Activated CD8-positive, alpha-beta T cell treated with anti-CD3 and anti-CD28 coated beads for 36 hours (primary cell): Measurements from ENCODE around the gene SEPSECS. TPM values are rescaled to one million over a fixed set of nuclear protein-coding genes. Genes with fewer than 3 reads are reported as not detected.

Experiments used
- ATAC-seq: fragments of 200-7000 bp; cut with Tn5 transposase; one replicate; pipeline ENCODE4 v1.10.0; 2021; ENCODE audit warnings: mild to moderate bottlenecking, moderate library complexity
- CTCF ChIA-PET: fragments of 350-600 bp; sonication (Branson Sonifier 250); formaldehyde crosslinking; loops from one replicate; lab custom pipeline; 2021; ENCODE audit warnings: antibody characterized with exemption; lab: Charles Lee
- POLR2A ChIA-PET: fragments of 350-600 bp; sonication (Branson Sonifier 250); formaldehyde crosslinking; loops from one replicate; lab custom pipeline; 2021; ENCODE audit warnings: antibody characterized with exemption; lab: Charles Lee
- DNase-seq: peaks from one replicate; pipeline ENCODE4 v3.0.0-alpha.2; 2020
- H3K27ac Mint-ChIP-seq: one replicate; pipeline ENCODE4 v1.8.0; 2021; ENCODE audit warnings: mild to moderate bottlenecking, mixed read lengths
- H3K27me3 Mint-ChIP-seq: one replicate; pipeline ENCODE4 v1.8.0; 2021; ENCODE audit warnings: mixed read lengths
- H3K36me3 Mint-ChIP-seq: one replicate; pipeline ENCODE4 v1.8.0; 2021; ENCODE audit warnings: low read depth, mixed read lengths
- H3K4me1 Mint-ChIP-seq: one replicate; pipeline ENCODE4 v1.8.0; 2021; ENCODE audit warnings: low read depth, mixed read lengths
- H3K4me3 Mint-ChIP-seq: one replicate; pipeline ENCODE4 v1.8.0; 2021; ENCODE audit warnings: mild to moderate bottlenecking, moderate library complexity, mixed read lengths
- H3K9me3 Mint-ChIP-seq: one replicate; pipeline ENCODE4 v1.8.0; 2021; ENCODE audit warnings: mixed read lengths
- intact Hi-C: fragments of 100-400 bp; cut with micrococcal nuclease; formaldehyde crosslinking; loops from one replicate; pipeline ENCODE4 v1.10.0; 2022
- total RNA-seq, 2 experiments: library from RNA; stranded (reverse); gene quantifications; one replicate each; pipeline ENCODE4 v1.2.3, GENCODE V29; 2021
- TF ChIP-seq, protein P1 (sequence below): fragments of 200-600 bp; IDR thresholded peaks from one replicate; pipeline ENCODE4 v1.8.0; 2022; ENCODE audit warnings: antibody characterized with exemption, mild to moderate bottlenecking

Gene SEPSECS
- total RNA-seq, 2 experiments from 2014 or later: 13.9 to 15.2 TPM

- Mint-ChIP-seq H3K27me3 (peaks cover 12% of the 10 kb centered on the region), H3K4me3 (no peak overlapping the region), H3K9me3 (no peaks in the 10 kb centered on the region), H3K4me1 (no peaks in the 10 kb centered on the region), H3K36me3 (no peaks in the 10 kb centered on the region), H3K27ac (no peak overlapping the region)
- ChIA-PET POLR2A (no interaction called here), CTCF (no interaction called here)
- no peak for ATAC-seq
- TF ChIP-seq, protein P1, sequence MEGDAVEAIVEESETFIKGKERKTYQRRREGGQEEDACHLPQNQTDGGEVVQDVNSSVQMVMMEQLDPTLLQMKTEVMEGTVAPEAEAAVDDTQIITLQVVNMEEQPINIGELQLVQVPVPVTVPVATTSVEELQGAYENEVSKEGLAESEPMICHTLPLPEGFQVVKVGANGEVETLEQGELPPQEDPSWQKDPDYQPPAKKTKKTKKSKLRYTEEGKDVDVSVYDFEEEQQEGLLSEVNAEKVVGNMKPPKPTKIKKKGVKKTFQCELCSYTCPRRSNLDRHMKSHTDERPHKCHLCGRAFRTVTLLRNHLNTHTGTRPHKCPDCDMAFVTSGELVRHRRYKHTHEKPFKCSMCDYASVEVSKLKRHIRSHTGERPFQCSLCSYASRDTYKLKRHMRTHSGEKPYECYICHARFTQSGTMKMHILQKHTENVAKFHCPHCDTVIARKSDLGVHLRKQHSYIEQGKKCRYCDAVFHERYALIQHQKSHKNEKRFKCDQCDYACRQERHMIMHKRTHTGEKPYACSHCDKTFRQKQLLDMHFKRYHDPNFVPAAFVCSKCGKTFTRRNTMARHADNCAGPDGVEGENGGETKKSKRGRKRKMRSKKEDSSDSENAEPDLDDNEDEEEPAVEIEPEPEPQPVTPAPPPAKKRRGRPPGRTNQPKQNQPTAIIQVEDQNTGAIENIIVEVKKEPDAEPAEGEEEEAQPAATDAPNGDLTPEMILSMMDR: no peak
- DNase-seq: no peak
- intact Hi-C loops: no loop called here
These were observed 81.7 kb downstream of the SEPSECS start for GRCh38 chr4:25078523-25078922.

GRCh38 chr4:25076625-25077398, 83.4 kb downstream of the SEPSECS start:
- ATAC-seq (no peak), DNase-seq (no peak)
- Mint-ChIP-seq H3K9me3 (no peaks in the 10 kb centered on the region), H3K27me3 (peaks cover 12% of the 10 kb centered on the region), H3K4me3 (no peak overlapping the region), H3K36me3 (no peaks in the 10 kb centered on the region), H3K27ac (no peak overlapping the region), H3K4me1 (no peaks in the 10 kb centered on the region)
- TF ChIP-seq, protein P1: no peak
- POLR2A ChIA-PET: no interaction called here
- intact Hi-C loops: no loop called here
- CTCF ChIA-PET: no interaction called here

DNA sequence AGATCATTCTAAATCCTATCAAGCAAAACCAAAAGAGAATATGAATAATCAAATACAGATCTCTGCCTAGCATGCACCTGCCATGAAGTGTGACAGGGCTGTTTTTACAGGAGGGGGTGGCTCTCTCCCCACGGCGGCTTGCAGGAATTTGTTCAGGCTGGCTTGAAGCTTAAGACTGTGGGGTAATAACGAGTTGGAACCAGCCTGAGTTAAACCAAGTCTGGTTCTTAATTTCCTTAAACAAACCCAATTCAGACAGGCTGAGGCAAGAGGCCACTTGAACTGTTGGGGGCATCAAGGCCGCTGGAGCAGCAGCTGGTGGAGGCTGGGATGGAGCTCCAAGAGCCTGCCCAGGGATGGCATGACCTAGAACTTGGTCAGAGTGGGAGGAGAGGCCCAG, 84.4 kb downstream of the SEPSECS start:
- ChIA-PET POLR2A (no interaction called here), CTCF (no interaction called here)
- ATAC-seq (no peak), DNase-seq (no peak)
- H3K9me3 Mint-ChIP-seq: no peaks in the 10 kb centered on the region
- H3K4me1 Mint-ChIP-seq: no peaks in the 10 kb centered on the region
- peaks cover 12% of the 10 kb centered on the region for H3K27me3 Mint-ChIP-seq
- no peaks in the 10 kb centered on the region for H3K36me3 Mint-ChIP-seq
- no peak overlapping the region for H3K27ac Mint-ChIP-seq
- intact Hi-C loops: no loop called here
- H3K4me3 Mint-ChIP-seq: no peak overlapping the region
- TF ChIP-seq, protein P1: no peak

DNA sequence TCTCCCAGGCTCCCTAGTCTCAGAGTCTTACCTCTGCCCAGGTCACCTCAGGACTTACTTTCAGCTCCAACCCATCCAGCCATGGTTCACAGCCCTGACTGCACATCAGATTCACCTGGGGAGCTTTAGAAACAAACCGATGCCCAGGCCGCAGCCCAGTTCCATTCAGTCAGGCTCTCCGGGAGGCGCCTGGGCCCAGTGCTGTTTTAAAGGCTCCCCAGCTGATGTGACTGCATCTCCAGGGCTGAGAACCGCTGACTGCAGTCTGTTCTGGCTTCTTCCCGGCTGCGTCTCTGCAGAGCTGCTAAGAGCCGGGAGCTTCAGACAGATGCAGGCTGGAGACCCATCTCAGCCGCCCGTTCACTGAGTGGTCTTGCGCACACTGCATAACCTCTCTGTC, 85.1 kb downstream of the SEPSECS start:
- no peak overlapping the region for H3K4me3 Mint-ChIP-seq
- ChIA-PET CTCF (no interaction called here), POLR2A (interaction anchor here (0.6 kb wide), 1 partner anchor 562 kb away, joined by 3 read pairs; no protein-coding TSS in a partner anchor)
- H3K27me3 Mint-ChIP-seq: peaks cover 15% of the 10 kb centered on the region
- H3K9me3 Mint-ChIP-seq: no peaks in the 10 kb centered on the region
- H3K27ac Mint-ChIP-seq: no peak overlapping the region
- H3K36me3 Mint-ChIP-seq: no peaks in the 10 kb centered on the region
- no peak for ATAC-seq
- no peaks in the 10 kb centered on the region for H3K4me1 Mint-ChIP-seq
- intact Hi-C loops: no loop called here
- DNase-seq: no peak
- TF ChIP-seq, protein P1: no peak

DNA sequence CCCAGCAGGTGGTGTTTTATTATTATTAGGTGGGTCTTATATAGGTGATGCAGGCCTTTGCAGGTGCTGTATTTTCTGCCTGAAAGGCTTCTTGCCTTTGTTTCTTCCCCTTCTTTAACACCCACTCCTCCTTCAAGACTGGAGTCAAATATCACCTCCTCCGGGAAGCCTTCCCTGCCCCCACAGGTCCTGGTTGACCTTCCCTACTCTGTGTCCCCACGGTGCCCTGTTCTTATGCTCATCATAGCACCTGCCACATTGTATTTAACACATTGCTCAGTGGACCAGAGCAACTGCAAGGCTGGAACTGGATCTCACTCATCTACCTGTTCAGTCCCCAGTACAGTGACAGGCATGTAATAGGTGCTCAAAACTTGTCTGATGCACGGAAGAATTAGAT, 89.7 kb downstream of the SEPSECS start:
- intact Hi-C loops: no loop called here
- ChIA-PET CTCF (no interaction called here), POLR2A (no interaction called here)
- ATAC-seq (no peak), DNase-seq (no peak)
- no peaks in the 10 kb centered on the region for H3K36me3 Mint-ChIP-seq
- H3K4me3 Mint-ChIP-seq: no peak overlapping the region
- TF ChIP-seq, protein P1: no peak
- no peaks in the 10 kb centered on the region for H3K4me1 Mint-ChIP-seq
- no peak overlapping the region for H3K27ac Mint-ChIP-seq
- H3K9me3 Mint-ChIP-seq: no peaks in the 10 kb centered on the region
- H3K27me3 Mint-ChIP-seq: peaks cover 4% of the 10 kb centered on the region

Other genes starting within 250 kb of the SEPSECS start
- not detected for gene CCDC149, start 247.4 kb downstream of the SEPSECS start, total RNA-seq
- gene LGI2, start 129.5 kb downstream of the SEPSECS start, total RNA-seq: not detected
- 10 to 100 TPM; 38.6 TPM for gene PI4K2B, start 73.6 kb upstream of the SEPSECS start, total RNA-seq
- gene ZCCHC4, start 152.3 kb upstream of the SEPSECS start, total RNA-seq: 10 to 100 TPM; 12.0 to 12.8 TPM
- 10 to 100 TPM; 29.2 to 31.4 TPM for gene ANAPC4, start 216.8 kb upstream of the SEPSECS start, total RNA-seq